Right lobe of liver (tissue), 6 donors: ENCODE measurements around the gene MUTYH. TPM values are rescaled to one million over a fixed set of nuclear protein-coding genes. Genes with fewer than 3 reads are reported as not detected.

Experiments
- ATAC-seq, 4 donors: fragments of 200-7000 bp; cut with Tn5 transposase; one replicate each; pipeline ENCODE4 v1.9.1; 2020; ENCODE audit warnings: mild to moderate bottlenecking in 4 of 4, moderate library complexity in 4 of 4
- DNase-seq, 3 donors: peaks; one replicate each; pipeline ENCODE4 v3.0.0-alpha.2; 2020
- H3K27ac ChIP-seq, 3 donors: fragments of 200-600 bp; one replicate each; pipeline ENCODE4 v1.8.0; 2022
- H3K27me3 ChIP-seq, 2 donors: fragments of 200-600 bp; one replicate each; pipeline ENCODE4 v1.8.0; 2022
- H3K36me3 ChIP-seq, 4 donors: fragments of 200-600 bp; sonication (generic) in 1 of 4; one replicate each; pipeline versions ENCODE4 v1.5.1 to v1.8.0; 2017 to 2022; ENCODE audit warnings: control low read depth in 1 of 4
- H3K4me1 ChIP-seq, 4 donors: fragments of 200-600 bp; sonication (generic) in 1 of 4; one replicate each; pipeline versions ENCODE4 v1.5.1 to v1.8.0; 2017 to 2022; ENCODE audit warnings: control low read depth in 1 of 4
- H3K4me3 ChIP-seq, 3 donors: fragments of 200-600 bp; one replicate each; pipeline ENCODE4 v1.8.0; 2022
- H3K9me3 ChIP-seq, 4 donors: fragments of 200-600 bp; sonication (generic) in 1 of 4; one replicate each; pipeline versions ENCODE4 v1.5.1 to v1.8.0; 2017 to 2022; ENCODE audit warnings: control low read depth in 1 of 4
- POLR2A ChIP-seq: fragments of 450-650 bp; IDR thresholded peaks from one replicate; pipeline ENCODE4 v1.6.1; 2017; ENCODE audit warnings: antibody characterized with exemption, mild to moderate bottlenecking
- WGBS: methylation state at CpG from one replicate; pipeline ENCODE4 v1.1.6; 2018; ENCODE audit warnings: low coverage, low lambda C conversion rate; ENCODE audit not compliant: insufficient coverage; ENCODE audit errors: missing lambda C conversion rate; 5-methylcytosine and 5-hydroxymethylcytosine counted together
- intact Hi-C, 2 donors: fragments of 100-400 bp; cut with DNase I; formaldehyde crosslinking; loops; one replicate each; pipeline versions ENCODE4 v1.11.2 to v1.14.1; 2022
- total RNA-seq, 6 experiments: library from RNA; depleted of rRNA in 2 of 6; stranded (reverse); fragments of >200 nt in 2 of 6; fragmentation: NEBNext Ultra II Directional in 3 of 6; extraction: Animal tissue kit (Norgen Biotek cat#: 25700) in 3 of 6; gene quantifications; one replicate each; pipeline versions ENCODE4 v1.1.0 to v1.2.4, GENCODE V29; 2016 to 2023
- TF ChIP-seq, protein P1 (sequence below), 4 donors: fragments of 200-600 bp in 3 of 4; fragments of 450-650 bp in 1 of 4; IDR thresholded peaks; one replicate each; pipeline versions ENCODE4 v1.5.1 to v1.8.0; 2016 to 2022; ENCODE audit warnings: antibody characterized with exemption in 4 of 4, mild to moderate bottlenecking in 2 of 4
- donor health status: DM: no; HTN: yes; CAD: no.
- donor health status: DM: no; HTN: no; CAD: no.
- donor health status: DM: no; HTN: no; CAD: no.
- donor health status: DM: no; HTN: yes; CAD: no.
- donor health status: DM: no; HTN: yes; CAD: no.

MUTYH gene
- total RNA-seq, 6 experiments from 2014 or later: 7.2 to 11.9 (median 8.4) TPM

DNA sequence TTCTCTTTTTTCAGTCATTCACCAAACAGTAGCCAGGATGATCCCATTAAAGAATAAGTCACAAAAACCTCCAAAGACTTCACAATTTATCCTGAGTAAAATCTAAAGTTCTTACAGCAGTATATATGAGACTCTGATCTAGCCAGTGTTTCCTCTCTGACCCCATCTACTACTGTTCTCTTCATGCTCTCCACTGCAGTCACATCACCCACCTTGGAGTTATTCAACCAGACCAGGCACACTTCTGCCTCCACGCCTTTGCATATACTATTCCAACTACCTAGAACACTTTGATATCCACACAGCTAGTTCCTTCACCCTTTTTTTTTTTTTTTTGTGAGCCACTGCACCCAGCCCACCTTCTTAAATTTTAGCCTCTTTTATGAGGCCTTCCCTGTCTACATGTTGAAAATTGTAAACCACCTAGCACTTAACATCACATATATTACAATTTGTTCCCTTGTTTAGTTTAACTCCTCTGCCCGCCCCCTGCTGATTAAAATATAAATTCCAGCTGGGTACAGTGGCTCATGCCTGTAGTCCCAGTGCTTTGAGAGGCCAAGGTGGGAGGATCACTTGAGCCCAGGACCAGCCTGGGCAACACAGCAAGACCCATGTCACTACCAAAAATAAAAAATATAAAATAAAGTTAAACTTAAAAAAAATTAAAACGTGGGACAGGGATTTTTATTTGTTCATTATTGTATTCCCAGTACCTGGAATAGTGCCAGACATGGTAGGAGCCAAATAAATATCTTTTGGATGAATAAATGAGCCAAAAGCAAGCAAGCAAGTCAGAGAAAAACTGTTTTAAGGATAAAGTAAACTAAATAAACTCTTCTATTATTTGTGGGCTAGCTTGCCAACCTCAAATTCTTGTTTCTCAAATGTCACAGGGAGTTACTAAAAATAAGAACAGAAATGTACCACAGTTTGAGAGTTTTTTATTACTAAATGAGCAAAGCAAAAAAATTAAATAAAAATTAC is 35.2 kb upstream of the MUTYH start:
- Histone ChIP-seq H3K4me1 (peaks cover 0 to 7% (median 0%) of the 10 kb centered on the region in 4 donors), H3K27me3 (no peaks in the 10 kb centered on the region), H3K9me3 (no peaks in the 10 kb centered on the region), H3K4me3 (no peak overlapping the region), H3K36me3 (no peaks in the 10 kb centered on the region), H3K27ac (no peak overlapping the region)
- no peak for DNase-seq
- intact Hi-C loops: no loop called here
- ATAC-seq: no peak
- TF ChIP-seq, protein P1, sequence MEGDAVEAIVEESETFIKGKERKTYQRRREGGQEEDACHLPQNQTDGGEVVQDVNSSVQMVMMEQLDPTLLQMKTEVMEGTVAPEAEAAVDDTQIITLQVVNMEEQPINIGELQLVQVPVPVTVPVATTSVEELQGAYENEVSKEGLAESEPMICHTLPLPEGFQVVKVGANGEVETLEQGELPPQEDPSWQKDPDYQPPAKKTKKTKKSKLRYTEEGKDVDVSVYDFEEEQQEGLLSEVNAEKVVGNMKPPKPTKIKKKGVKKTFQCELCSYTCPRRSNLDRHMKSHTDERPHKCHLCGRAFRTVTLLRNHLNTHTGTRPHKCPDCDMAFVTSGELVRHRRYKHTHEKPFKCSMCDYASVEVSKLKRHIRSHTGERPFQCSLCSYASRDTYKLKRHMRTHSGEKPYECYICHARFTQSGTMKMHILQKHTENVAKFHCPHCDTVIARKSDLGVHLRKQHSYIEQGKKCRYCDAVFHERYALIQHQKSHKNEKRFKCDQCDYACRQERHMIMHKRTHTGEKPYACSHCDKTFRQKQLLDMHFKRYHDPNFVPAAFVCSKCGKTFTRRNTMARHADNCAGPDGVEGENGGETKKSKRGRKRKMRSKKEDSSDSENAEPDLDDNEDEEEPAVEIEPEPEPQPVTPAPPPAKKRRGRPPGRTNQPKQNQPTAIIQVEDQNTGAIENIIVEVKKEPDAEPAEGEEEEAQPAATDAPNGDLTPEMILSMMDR (IDR thresholded peaks at IDR 0.05): no peak
- TF ChIP-seq POLR2A: no peak
- 56% methylated on average over 3 of the region's 3 CpGs for WGBS

DNA sequence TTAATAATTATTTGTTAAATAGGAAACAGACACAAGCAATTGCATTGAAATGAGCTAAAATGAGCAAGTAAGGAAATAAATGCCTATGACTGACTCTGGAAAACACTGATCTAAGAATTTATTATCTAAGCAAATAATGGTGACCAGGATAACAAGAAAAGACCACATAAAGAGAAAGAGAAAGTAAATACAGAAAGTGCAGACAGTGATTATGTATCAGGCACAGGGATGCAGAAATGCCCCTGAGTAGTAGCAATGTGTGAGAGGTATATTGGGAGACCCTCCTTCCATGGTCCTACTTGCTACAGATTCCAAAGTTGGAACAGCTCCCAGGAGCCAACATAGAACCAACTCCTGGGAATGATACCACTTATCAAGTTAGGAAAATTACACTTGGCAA is 33.3 kb upstream of the MUTYH start:
- no peaks in the 10 kb centered on the region for H3K27me3 ChIP-seq
- intact Hi-C loops: no loop called here
- TF ChIP-seq, protein P1 (IDR thresholded peaks at IDR 0.05): no peak
- TF ChIP-seq POLR2A: no peak
- no peaks in the 10 kb centered on the region for H3K36me3 ChIP-seq
- ATAC-seq: peak in 1 of 4 donors; percentile 57
- H3K27ac ChIP-seq: no peak overlapping the region
- H3K4me1 ChIP-seq: peaks cover 0 to 7% (median 0%) of the 10 kb centered on the region in 4 donors
- no peak overlapping the region for H3K4me3 ChIP-seq
- H3K9me3 ChIP-seq: no peaks in the 10 kb centered on the region
- DNase-seq: no peak

DNA sequence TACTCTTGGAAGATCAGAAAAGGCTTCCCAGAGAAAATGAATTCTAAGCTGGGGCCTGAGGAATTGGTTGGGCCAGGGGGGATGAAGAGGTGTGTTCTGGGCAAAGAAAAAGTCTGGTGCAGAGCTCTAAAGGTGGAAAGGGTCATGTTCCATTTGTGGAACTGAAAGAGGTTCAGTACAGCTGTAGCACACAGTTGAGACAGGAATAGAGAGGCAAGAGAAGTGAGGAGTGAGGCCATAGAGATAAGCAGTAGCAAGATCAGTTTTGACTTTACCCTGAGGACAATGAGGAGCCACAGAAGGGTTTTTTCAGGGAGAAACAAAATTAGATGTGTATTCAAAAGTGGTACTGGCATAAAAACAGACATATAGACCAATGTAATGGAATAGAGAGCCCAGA is 30.3 kb upstream of the MUTYH start:
- no peak for ATAC-seq
- H3K9me3 ChIP-seq: no peaks in the 10 kb centered on the region
- no peak for DNase-seq
- intact Hi-C loops: no loop called here
- no peak overlapping the region for H3K4me3 ChIP-seq
- no peaks in the 10 kb centered on the region for H3K36me3 ChIP-seq
- no peak overlapping the region for H3K27ac ChIP-seq
- H3K27me3 ChIP-seq: no peaks in the 10 kb centered on the region
- TF ChIP-seq, protein P1 (IDR thresholded peaks at IDR 0.05): no peak
- no peak for TF ChIP-seq POLR2A
- H3K4me1 ChIP-seq: peaks cover 0 to 7% (median 0%) of the 10 kb centered on the region in 4 donors

DNA sequence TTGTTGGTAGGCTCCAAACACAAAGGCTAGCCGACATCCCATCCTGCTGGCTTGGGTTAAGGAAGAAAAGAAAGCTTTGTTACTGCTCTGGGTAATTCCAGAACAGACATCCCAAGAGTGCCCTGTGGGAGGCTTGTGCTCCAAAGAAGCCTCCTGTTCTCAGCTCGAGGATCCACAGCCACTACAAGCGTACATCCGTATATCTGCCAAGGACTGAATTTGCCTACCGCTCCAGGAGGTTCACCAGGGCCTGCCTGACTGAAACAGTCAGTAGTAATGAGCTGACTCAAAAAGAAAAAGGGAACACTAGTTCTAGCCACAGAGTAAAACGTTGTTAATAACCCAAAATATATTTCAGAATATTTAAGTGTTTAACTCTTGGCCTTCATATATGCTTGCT is 24.8 kb upstream of the MUTYH start:
- Histone ChIP-seq H3K27me3 (no peaks in the 10 kb centered on the region), H3K27ac (no peak overlapping the region), H3K36me3 (no peaks in the 10 kb centered on the region), H3K4me3 (no peak overlapping the region), H3K4me1 (peaks cover 0 to 17% (median 4%) of the 10 kb centered on the region in 4 donors), H3K9me3 (no peaks in the 10 kb centered on the region)
- intact Hi-C loops: no loop called here
- no peak for TF ChIP-seq POLR2A
- TF ChIP-seq, protein P1 (IDR thresholded peaks at IDR 0.05): no peak
- 88% methylated on average over 5 of the region's 6 CpGs for whole genome bisulfite sequencing
- DNase-seq (no peak), ATAC-seq (no peak)
